Neural progenitor cell (in vitro differentiated cells): ENCODE results near the gene CSRNP2. TPM values are rescaled to one million over a fixed set of nuclear protein-coding genes. Genes with fewer than 3 reads are reported as not detected.
"Not testable (repeated sequence)": the region's sequence is repeated elsewhere in the genome, so short reads cannot be mapped to it uniquely, and the experiment has no call there.

ENCODE experiments used
- DNase-seq: peaks from one replicate; pipeline ENCODE4 v3.0.0-alpha.2; 2016; ENCODE audit warnings: low spot score
- H2AFZ ChIP-seq: fragments of 200-600 bp; sonication (generic); replicated peaks from 2 replicates; pipeline ENCODE4 v1.6.1; 2016; ENCODE audit warnings: antibody characterized with exemption
- H3F3A ChIP-seq: fragments of 200-600 bp; sonication (generic); 2 replicates; pipeline ENCODE4 v1.6.1; 2016; ENCODE audit warnings: antibody characterized with exemption, low read depth
- H3K27ac ChIP-seq: fragments of 200-600 bp; sonication (generic); 2 replicates; pipeline ENCODE4 v1.5.1; 2016; ENCODE audit warnings: mild to moderate bottlenecking
- H3K27me3 ChIP-seq: fragments of 200-600 bp; sonication (generic); 2 replicates; pipeline ENCODE4 v1.6.1; 2016; ENCODE audit warnings: mild to moderate bottlenecking, moderate library complexity
- H3K36me3 ChIP-seq: fragments of 200-600 bp; sonication (generic); 2 replicates; pipeline ENCODE4 v1.5.1; 2016
- H3K4me1 ChIP-seq: fragments of 200-600 bp; sonication (generic); 2 replicates; pipeline ENCODE4 v1.6.1; 2016; ENCODE audit warnings: mixed run types
- H3K4me2 ChIP-seq: fragments of 200-600 bp; sonication (generic); 2 replicates; pipeline ENCODE4 v1.6.1; 2016
- H3K4me3 ChIP-seq: fragments of 200-600 bp; sonication (generic); 2 replicates; pipeline ENCODE4 v1.5.1; 2016
- H3K79me2 ChIP-seq: fragments of 200-600 bp; sonication (generic); 2 replicates; pipeline ENCODE4 v1.6.1; 2016; ENCODE audit warnings: low read depth
- H3K9ac ChIP-seq: fragments of 200-600 bp; sonication (generic); 2 replicates; pipeline ENCODE4 v1.6.1; 2016
- H3K9me3 ChIP-seq: fragments of 200-600 bp; sonication (generic); 2 replicates; pipeline ENCODE4 v1.5.1; 2016; ENCODE audit warnings: low read depth
- H4K20me1 ChIP-seq: fragments of 200-600 bp; sonication (generic); 2 replicates; pipeline ENCODE4 v1.6.1; 2016; ENCODE audit warnings: low read depth
- H3K27ac Mint-ChIP-seq: 3 replicates; pipeline ENCODE4 v1.8.0; 2021; ENCODE audit warnings: mixed read lengths
- H3K27me3 Mint-ChIP-seq: 2 replicates; pipeline ENCODE4 v1.8.0; 2022; ENCODE audit warnings: low read depth, mild to moderate bottlenecking, inconsistent platforms, moderate library complexity, mixed read lengths; ENCODE audit not compliant: insufficient read depth
- H3K36me3 Mint-ChIP-seq: 3 replicates; pipeline ENCODE4 v1.8.0; 2021; ENCODE audit warnings: mixed read lengths
- H3K4me1 Mint-ChIP-seq: 3 replicates; pipeline ENCODE4 v1.8.0; 2021; ENCODE audit warnings: mixed read lengths
- H3K4me3 Mint-ChIP-seq: 3 replicates; pipeline ENCODE4 v1.8.0; 2021; ENCODE audit warnings: mild to moderate bottlenecking, moderate library complexity, mixed read lengths
- H3K9me3 Mint-ChIP-seq: 3 replicates; pipeline ENCODE4 v1.8.0; 2020; ENCODE audit warnings: mixed read lengths
- CTCF ChIP-seq: fragments of 200-600 bp; sonication (generic); IDR thresholded peaks from 2 replicates; pipeline ENCODE4 v1.5.1; 2017; ENCODE audit warnings: antibody characterized with exemption, mild to moderate bottlenecking
- EZH2 ChIP-seq: fragments of 200-600 bp; sonication (generic); IDR thresholded peaks from 2 replicates; pipeline ENCODE4 v1.6.1; 2017; ENCODE audit warnings: antibody characterized with exemption, mild to moderate bottlenecking, moderate library complexity
- EZH2phosphoT487 ChIP-seq: fragments of 200-600 bp; sonication (generic); IDR thresholded peaks from 2 replicates; pipeline ENCODE4 v1.6.1; 2017; ENCODE audit warnings: antibody characterized with exemption
- total RNA-seq: library from RNA; depleted of rRNA; stranded (reverse); fragments of >200 nt; gene quantifications from 2 replicates; pipeline ENCODE4 v1.2.3, GENCODE V29; 2015; ENCODE audit warnings: low replicate concordance

Gene CSRNP2
- total RNA-seq, 1 donor from 2014 or later = 28.6 TPM

- Mint-ChIP-seq H3K4me1 (peaks cover 33% of the 10 kb centered on the region), H3K27me3 (peaks cover 3% of the 10 kb centered on the region), H3K36me3 (peaks cover 7% of the 10 kb centered on the region), H3K4me3 (peak overlapping the region; percentile 99), H3K27ac (peak overlapping the region; percentile 89), H3K9me3 (no peaks in the 10 kb centered on the region)
- Histone ChIP-seq H3K27me3 (no peaks in the 10 kb centered on the region), H3K27ac (peak overlapping the region; percentile 94), H3K79me2 (peaks cover 52% of the 10 kb centered on the region), H3K9me3 (no peaks in the 10 kb centered on the region), H3F3A (peaks cover 32% of the 10 kb centered on the region), H3K4me2 (peak overlapping the region; percentile 91), H3K9ac (peak overlapping the region; percentile 89), H3K4me3 (peak overlapping the region; percentile 96), H3K36me3 (no peaks in the 10 kb centered on the region), H3K4me1 (peaks cover 10% of the 10 kb centered on the region), H2AFZ (peak overlapping the region; percentile 77), H4K20me1 (peaks cover 38% of the 10 kb centered on the region)
- DNase-seq = no peak
- TF ChIP-seq CTCF (no peak), EZH2 (no peak), EZH2phosphoT487 (no peak)
These were observed 753 bp downstream of the CSRNP2 start for GRCh38 chr12:51082561-51083125.

GRCh38 chr12:51081421-51081820, 2.0 kb downstream of the CSRNP2 start:
- Mint-ChIP-seq H3K36me3 (peaks cover 7% of the 10 kb centered on the region), H3K4me1 (peaks cover 33% of the 10 kb centered on the region), H3K27me3 (peaks cover 3% of the 10 kb centered on the region), H3K4me3 (peak overlapping the region; percentile 99), H3K27ac (no peak overlapping the region), H3K9me3 (no peaks in the 10 kb centered on the region)
- Histone ChIP-seq H2AFZ (no peak overlapping the region), H3F3A (peaks cover 32% of the 10 kb centered on the region), H3K4me2 (peak overlapping the region; percentile 91), H3K79me2 (peaks cover 64% of the 10 kb centered on the region), H3K4me1 (peaks cover 10% of the 10 kb centered on the region), H4K20me1 (peaks cover 51% of the 10 kb centered on the region), H3K9me3 (no peaks in the 10 kb centered on the region), H3K4me3 (peak overlapping the region; percentile 96), H3K27me3 (no peaks in the 10 kb centered on the region), H3K27ac (no peak overlapping the region), H3K9ac (peak overlapping the region; percentile 89), H3K36me3 (no peaks in the 10 kb centered on the region)
- TF ChIP-seq EZH2phosphoT487 (no peak), CTCF (no peak), EZH2 (no peak)
- no peak for DNase-seq

- Mint-ChIP-seq H3K27me3 (peaks cover 3% of the 10 kb centered on the region), H3K4me1 (peaks cover 32% of the 10 kb centered on the region), H3K9me3 (no peaks in the 10 kb centered on the region), H3K4me3 (no peak overlapping the region), H3K27ac (no peak overlapping the region), H3K36me3 (peaks cover 7% of the 10 kb centered on the region)
- H3K79me2 ChIP-seq = peaks cover 77% of the 10 kb centered on the region
- no peak overlapping the region for H3K4me2 ChIP-seq
- H3K27me3 ChIP-seq = no peaks in the 10 kb centered on the region
- no peak overlapping the region for H3K9ac ChIP-seq
- no peak overlapping the region for H3K4me3 ChIP-seq
- H4K20me1 ChIP-seq = peaks cover 62% of the 10 kb centered on the region
- H3K9me3 ChIP-seq = no peaks in the 10 kb centered on the region
- H3K4me1 ChIP-seq = peaks cover 10% of the 10 kb centered on the region
- no peak for DNase-seq
- H3F3A ChIP-seq = peaks cover 22% of the 10 kb centered on the region
- no peak overlapping the region for H2AFZ ChIP-seq
- no peak overlapping the region for H3K27ac ChIP-seq
- TF ChIP-seq EZH2 (no peak), CTCF (no peak), EZH2phosphoT487 (no peak)
- H3K36me3 ChIP-seq = no peaks in the 10 kb centered on the region
These were observed 3.3 kb downstream of the CSRNP2 start for GRCh38 chr12:51080136-51080535.

GRCh38 chr12:51078866-51079265, 4.5 kb downstream of the CSRNP2 start:
- H3K27ac ChIP-seq, H3K36me3 Mint-ChIP-seq, H3K27me3 ChIP-seq, H2AFZ ChIP-seq, H3K4me3 ChIP-seq, H3K9me3 ChIP-seq, H3K36me3 ChIP-seq, H3K9me3 Mint-ChIP-seq, H3K4me2 ChIP-seq, DNase-seq, H3K9ac ChIP-seq, H3K27ac Mint-ChIP-seq, H3K4me3 Mint-ChIP-seq, H3K27me3 Mint-ChIP-seq: not testable (repeated sequence)
- H3K79me2 ChIP-seq = peaks cover 82% of the 10 kb centered on the region
- peaks cover 10% of the 10 kb centered on the region for H3K4me1 ChIP-seq
- H3F3A ChIP-seq = peaks cover 16% of the 10 kb centered on the region
- peaks cover 71% of the 10 kb centered on the region for H4K20me1 ChIP-seq
- H3K4me1 Mint-ChIP-seq = peaks cover 28% of the 10 kb centered on the region

GRCh38 chr12:51078346-51078745, 5.0 kb downstream of the CSRNP2 start:
- Histone ChIP-seq H3F3A (peaks cover 13% of the 10 kb centered on the region), H3K79me2 (peaks cover 82% of the 10 kb centered on the region), H4K20me1 (peaks cover 71% of the 10 kb centered on the region), H3K4me1 (peaks cover 10% of the 10 kb centered on the region)
- H3K4me2 ChIP-seq, H3K4me3 ChIP-seq, H3K4me3 Mint-ChIP-seq, H2AFZ ChIP-seq, H3K9me3 ChIP-seq, H3K36me3 Mint-ChIP-seq, H3K9ac ChIP-seq, H3K27ac Mint-ChIP-seq, DNase-seq, H3K36me3 ChIP-seq, H3K27me3 Mint-ChIP-seq, H3K9me3 Mint-ChIP-seq, H3K27me3 ChIP-seq, H3K27ac ChIP-seq: not testable (repeated sequence)
- peaks cover 25% of the 10 kb centered on the region for H3K4me1 Mint-ChIP-seq
